GM12878 (cell line): ENCODE results near the gene OLFM1. TPM values are rescaled to one million over a fixed set of nuclear protein-coding genes. Genes with fewer than 3 reads are reported as not detected.

Experiments
- ATAC-seq: fragments of 200-7000 bp; cut with Tn5 transposase; 3 replicates; pipeline ENCODE4 v1.9.1; 2020; ENCODE audit warnings: mild to moderate bottlenecking, moderate library complexity
- BruUV-seq: library from RNA; stranded (reverse); fragments of 400-500 nt; replicated peaks from 2 replicates; lab custom pipeline; 2021; lab: Mats Ljungman, UMichigan
- CTCF ChIA-PET: fragments of 300-600 bp; sonication (Branson Sonifier 250); formaldehyde crosslinking; extraction: SDS; loops from one replicate; lab custom pipeline; 2021; ENCODE audit warnings: inconsistent platforms; lab: Yijun Ruan, JAX
- POLR2A ChIA-PET: fragments of 350-600 bp; formaldehyde crosslinking; extraction: SDS; loops from one replicate; lab custom pipeline; 2021; ENCODE audit warnings: inconsistent platforms; lab: Charles Lee
- RAD21 ChIA-PET: fragments of 300-600 bp; sonication (Branson Sonifier 250); formaldehyde crosslinking; loops from one replicate; lab custom pipeline; 2023; ENCODE audit warnings: antibody characterized with exemption; ENCODE audit not compliant: unreplicated experiment; lab: Charles Lee
- SMC1A ChIA-PET: fragments of 300-600 bp; sonication (Branson Sonifier 250); formaldehyde crosslinking; loops from one replicate; lab custom pipeline; 2023; ENCODE audit not compliant: unreplicated experiment, uncharacterized antibody; lab: Charles Lee
- DNase-seq: peaks from one replicate; pipeline ENCODE4 v3.0.0-alpha.2; 2011; ENCODE audit warnings: low read depth, low spot score
- FAIRE-seq: peaks from 3 replicates; lab custom pipeline; 2011; peaks lifted over from hg19 to GRCh38; lab: Jason Lieb, UNC
- H2AFZ ChIP-seq: 2 replicates; pipeline ENCODE4 v1.6.0; 2011; ENCODE audit warnings: low read depth, low read length, control low read depth; ENCODE audit not compliant: control insufficient read depth
- H3K27ac ChIP-seq: 2 replicates; pipeline ENCODE4 v1.5.1; 2011; ENCODE audit warnings: control low read depth; ENCODE audit not compliant: control insufficient read depth, insufficient read depth
- H3K27me3 ChIP-seq, 2 experiments: replicated peaks in 1 of 2; 2 replicates each; pipeline versions ENCODE4 v1.6.0 to v1.6.1; 2011; ENCODE audit warnings: low read length in 1 of 2; ENCODE audit not compliant: control insufficient read depth in 2 of 2, insufficient read depth in 2 of 2
- H3K36me3 ChIP-seq, 2 experiments: 2 replicates each; pipeline ENCODE4 v1.5.1; 2011; ENCODE audit warnings: low read length in 1 of 2; ENCODE audit not compliant: control insufficient read depth in 2 of 2, insufficient read depth in 2 of 2
- H3K4me1 ChIP-seq: 2 replicates; pipeline ENCODE4 v1.6.1; 2011; ENCODE audit warnings: mild to moderate bottlenecking, low read length, moderate library complexity, mixed read lengths; ENCODE audit not compliant: control insufficient read depth, insufficient read depth
- H3K4me2 ChIP-seq: 2 replicates; pipeline ENCODE4 v1.6.0; 2011; ENCODE audit warnings: control low read depth; ENCODE audit not compliant: control insufficient read depth, insufficient read depth
- H3K4me3 ChIP-seq: fragments of 200-600 bp; sonication (generic); 2 replicates; pipeline ENCODE4 v1.5.1; 2016
- H3K79me2 ChIP-seq: 2 replicates; pipeline ENCODE4 v1.6.0; 2011; ENCODE audit warnings: low read length; ENCODE audit not compliant: control insufficient read depth, insufficient read depth
- H3K9ac ChIP-seq: 2 replicates; pipeline ENCODE4 v1.8.0; 2011; ENCODE audit warnings: low read length, control low read depth, mixed read lengths; ENCODE audit not compliant: control insufficient read depth, insufficient read depth
- H3K9me3 ChIP-seq: replicated peaks from 3 replicates; pipeline ENCODE4 v1.5.1; 2011; ENCODE audit warnings: mild to moderate bottlenecking, low read length; ENCODE audit not compliant: control insufficient read depth, insufficient read depth
- H4K20me1 ChIP-seq: 2 replicates; pipeline ENCODE4 v1.6.0; 2011; ENCODE audit not compliant: control insufficient read depth, insufficient read depth
- ESRRA ChIP-seq: IDR thresholded peaks from 2 replicates; pipeline ENCODE4 v1.6.1; 2012; ENCODE audit warnings: mild to moderate bottlenecking, low read length, improper control_type of control experiment
- GABPA ChIP-seq: IDR thresholded peaks from 2 replicates; pipeline ENCODE4 v1.6.1; 2014; ENCODE audit warnings: antibody characterized with exemption, low read depth, mild to moderate bottlenecking, inconsistent platforms
- IRF4 ChIP-seq: IDR thresholded peaks from 2 replicates; pipeline ENCODE4 v1.6.1; 2011; ENCODE audit warnings: low read depth, low read length
- YBX1 ChIP-seq: fragments of 450-650 bp; IDR thresholded peaks from 2 replicates; pipeline ENCODE4 v1.6.1; 2016; ENCODE audit warnings: antibody characterized with exemption
- ZNF274 ChIP-seq: IDR thresholded peaks from one replicate; pipeline ENCODE4 v1.8.0; 2011; ENCODE audit not compliant: insufficient read length, insufficient read depth
- ZNF384 ChIP-seq: IDR thresholded peaks from 2 replicates; pipeline ENCODE4 v1.6.1; 2012; ENCODE audit warnings: low read depth, mild to moderate bottlenecking, low read length, improper control_type of control experiment, borderline replicate concordance
- WGBS: methylation state at CpG from one replicate; pipeline ENCODE4 v1.1.6; 2016; ENCODE audit warnings: low lambda C conversion rate; ENCODE audit not compliant: insufficient replicate concordance, insufficient coverage; ENCODE audit errors: missing lambda C conversion rate; 5-methylcytosine and 5-hydroxymethylcytosine counted together
- in situ Hi-C: fragments of 300-500 bp; cut with MboI; formaldehyde crosslinking; loops from 9 replicates; pipeline ENCODE4 v1.14.3; 2018; ENCODE audit warnings: mixed read lengths
- intact Hi-C: fragments of 100-400 bp; cut with micrococcal nuclease; formaldehyde crosslinking; loops from one replicate; pipeline ENCODE4 v1.14.2; 2022; ENCODE audit not compliant: unreplicated experiment
- polyA plus RNA-seq, 11 experiments: library from polyadenylated mRNA; depleted of rRNA in 4 of 11; unstranded in 6 of 11; stranded (reverse) in 5 of 11; fragments of >200 nt; fragmentation: Nextera tagmentation in 4 of 11; fragmentation: Illumina TruSeq in 1 of 11; extraction: Ambion mirVana in 4 of 11; extraction: Trizol in 1 of 11; gene quantifications; 1 replicate in 1 of 11; 2 replicates in 10 of 11; pipeline versions ENCODE4 v1.2.1 to v1.2.3, GENCODE V29; 2011 to 2016; ENCODE audit warnings: inconsistent platforms in 2 of 11, missing spikeins in 2 of 11, low read depth in 1 of 11
- total RNA-seq, 4 experiments: library from RNA; depleted of rRNA in 3 of 4; stranded (reverse); fragments of >200 nt in 3 of 4; fragmentation: Illumina TruSeq in 1 of 4; extraction: Trizol in 1 of 4; gene quantifications; 2 replicates each; pipeline versions ENCODE4 v1.2.1 to v1.2.3, GENCODE V29; 2013 to 2021
- TF ChIP-seq, protein P1 (sequence below): fragments of 450-650 bp; formaldehyde crosslinking; IDR thresholded peaks from 2 replicates; pipeline ENCODE4 v1.4.0; 2020; ENCODE audit warnings: mild to moderate bottlenecking, moderate library complexity
- TF ChIP-seq, protein P2 (sequence below): IDR thresholded peaks from 2 replicates; pipeline ENCODE4 v1.6.1; 2011; ENCODE audit warnings: borderline replicate concordance, low read depth, mild to moderate bottlenecking, moderate library complexity, mixed read lengths, low read length; ENCODE audit not compliant: insufficient read depth; ENCODE audit errors: extremely low read length
- TF ChIP-seq, protein P3 (sequence below): fragments of 150-350 bp; IDR thresholded peaks from 2 replicates; pipeline ENCODE4 v1.6.1; 2016; ENCODE audit warnings: low read depth, low read length
- TF ChIP-seq, protein P4 (sequence below): IDR thresholded peaks from 2 replicates; pipeline ENCODE4 v1.6.1; 2011; ENCODE audit warnings: borderline replicate concordance, low read depth, mild to moderate bottlenecking, moderate library complexity, low read length; ENCODE audit not compliant: insufficient read depth, poor library complexity, severe bottlenecking

Gene OLFM1
- total and polyA plus RNA-seq, 10 of the 15 experiments (the other 5 are each of a cell fraction or from before 2014, with no cell fraction given): not detected

- TF ChIP-seq, protein P1, sequence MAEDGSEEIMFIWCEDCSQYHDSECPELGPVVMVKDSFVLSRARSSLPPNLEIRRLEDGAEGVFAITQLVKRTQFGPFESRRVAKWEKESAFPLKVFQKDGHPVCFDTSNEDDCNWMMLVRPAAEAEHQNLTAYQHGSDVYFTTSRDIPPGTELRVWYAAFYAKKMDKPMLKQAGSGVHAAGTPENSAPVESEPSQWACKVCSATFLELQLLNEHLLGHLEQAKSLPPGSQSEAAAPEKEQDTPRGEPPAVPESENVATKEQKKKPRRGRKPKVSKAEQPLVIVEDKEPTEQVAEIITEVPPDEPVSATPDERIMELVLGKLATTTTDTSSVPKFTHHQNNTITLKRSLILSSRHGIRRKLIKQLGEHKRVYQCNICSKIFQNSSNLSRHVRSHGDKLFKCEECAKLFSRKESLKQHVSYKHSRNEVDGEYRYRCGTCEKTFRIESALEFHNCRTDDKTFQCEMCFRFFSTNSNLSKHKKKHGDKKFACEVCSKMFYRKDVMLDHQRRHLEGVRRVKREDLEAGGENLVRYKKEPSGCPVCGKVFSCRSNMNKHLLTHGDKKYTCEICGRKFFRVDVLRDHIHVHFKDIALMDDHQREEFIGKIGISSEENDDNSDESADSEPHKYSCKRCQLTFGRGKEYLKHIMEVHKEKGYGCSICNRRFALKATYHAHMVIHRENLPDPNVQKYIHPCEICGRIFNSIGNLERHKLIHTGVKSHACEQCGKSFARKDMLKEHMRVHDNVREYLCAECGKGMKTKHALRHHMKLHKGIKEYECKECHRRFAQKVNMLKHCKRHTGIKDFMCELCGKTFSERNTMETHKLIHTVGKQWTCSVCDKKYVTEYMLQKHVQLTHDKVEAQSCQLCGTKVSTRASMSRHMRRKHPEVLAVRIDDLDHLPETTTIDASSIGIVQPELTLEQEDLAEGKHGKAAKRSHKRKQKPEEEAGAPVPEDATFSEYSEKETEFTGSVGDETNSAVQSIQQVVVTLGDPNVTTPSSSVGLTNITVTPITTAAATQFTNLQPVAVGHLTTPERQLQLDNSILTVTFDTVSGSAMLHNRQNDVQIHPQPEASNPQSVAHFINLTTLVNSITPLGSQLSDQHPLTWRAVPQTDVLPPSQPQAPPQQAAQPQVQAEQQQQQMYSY: no peak
- TF ChIP-seq ESRRA: no peak
- no peak for TF ChIP-seq IRF4
These were observed 6.6 kb downstream of the OLFM1 start (continued) for GRCh38 chr9:135093911-135094584.

- intact Hi-C loops: no loop called here
- POLR2A ChIA-PET: interaction anchor here (0.6 kb wide), 1 partner anchor 60 kb away, joined by 4 read pairs; no protein-coding TSS in a partner anchor
- in situ Hi-C loops: no loop called here
- TF ChIP-seq, protein P2, sequence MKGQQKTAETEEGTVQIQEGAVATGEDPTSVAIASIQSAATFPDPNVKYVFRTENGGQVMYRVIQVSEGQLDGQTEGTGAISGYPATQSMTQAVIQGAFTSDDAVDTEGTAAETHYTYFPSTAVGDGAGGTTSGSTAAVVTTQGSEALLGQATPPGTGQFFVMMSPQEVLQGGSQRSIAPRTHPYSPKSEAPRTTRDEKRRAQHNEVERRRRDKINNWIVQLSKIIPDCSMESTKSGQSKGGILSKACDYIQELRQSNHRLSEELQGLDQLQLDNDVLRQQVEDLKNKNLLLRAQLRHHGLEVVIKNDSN: no peak
- no peak for TF ChIP-seq ZNF274
- no peak for TF ChIP-seq ZNF384
- TF ChIP-seq, protein P3, sequence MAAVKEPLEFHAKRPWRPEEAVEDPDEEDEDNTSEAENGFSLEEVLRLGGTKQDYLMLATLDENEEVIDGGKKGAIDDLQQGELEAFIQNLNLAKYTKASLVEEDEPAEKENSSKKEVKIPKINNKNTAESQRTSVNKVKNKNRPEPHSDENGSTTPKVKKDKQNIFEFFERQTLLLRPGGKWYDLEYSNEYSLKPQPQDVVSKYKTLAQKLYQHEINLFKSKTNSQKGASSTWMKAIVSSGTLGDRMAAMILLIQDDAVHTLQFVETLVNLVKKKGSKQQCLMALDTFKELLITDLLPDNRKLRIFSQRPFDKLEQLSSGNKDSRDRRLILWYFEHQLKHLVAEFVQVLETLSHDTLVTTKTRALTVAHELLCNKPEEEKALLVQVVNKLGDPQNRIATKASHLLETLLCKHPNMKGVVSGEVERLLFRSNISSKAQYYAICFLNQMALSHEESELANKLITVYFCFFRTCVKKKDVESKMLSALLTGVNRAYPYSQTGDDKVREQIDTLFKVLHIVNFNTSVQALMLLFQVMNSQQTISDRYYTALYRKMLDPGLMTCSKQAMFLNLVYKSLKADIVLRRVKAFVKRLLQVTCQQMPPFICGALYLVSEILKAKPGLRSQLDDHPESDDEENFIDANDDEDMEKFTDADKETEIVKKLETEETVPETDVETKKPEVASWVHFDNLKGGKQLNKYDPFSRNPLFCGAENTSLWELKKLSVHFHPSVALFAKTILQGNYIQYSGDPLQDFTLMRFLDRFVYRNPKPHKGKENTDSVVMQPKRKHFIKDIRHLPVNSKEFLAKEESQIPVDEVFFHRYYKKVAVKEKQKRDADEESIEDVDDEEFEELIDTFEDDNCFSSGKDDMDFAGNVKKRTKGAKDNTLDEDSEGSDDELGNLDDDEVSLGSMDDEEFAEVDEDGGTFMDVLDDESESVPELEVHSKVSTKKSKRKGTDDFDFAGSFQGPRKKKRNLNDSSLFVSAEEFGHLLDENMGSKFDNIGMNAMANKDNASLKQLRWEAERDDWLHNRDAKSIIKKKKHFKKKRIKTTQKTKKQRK: no peak
- no peak for TF ChIP-seq YBX1
- TF ChIP-seq GABPA: no peak
- TF ChIP-seq, protein P4, sequence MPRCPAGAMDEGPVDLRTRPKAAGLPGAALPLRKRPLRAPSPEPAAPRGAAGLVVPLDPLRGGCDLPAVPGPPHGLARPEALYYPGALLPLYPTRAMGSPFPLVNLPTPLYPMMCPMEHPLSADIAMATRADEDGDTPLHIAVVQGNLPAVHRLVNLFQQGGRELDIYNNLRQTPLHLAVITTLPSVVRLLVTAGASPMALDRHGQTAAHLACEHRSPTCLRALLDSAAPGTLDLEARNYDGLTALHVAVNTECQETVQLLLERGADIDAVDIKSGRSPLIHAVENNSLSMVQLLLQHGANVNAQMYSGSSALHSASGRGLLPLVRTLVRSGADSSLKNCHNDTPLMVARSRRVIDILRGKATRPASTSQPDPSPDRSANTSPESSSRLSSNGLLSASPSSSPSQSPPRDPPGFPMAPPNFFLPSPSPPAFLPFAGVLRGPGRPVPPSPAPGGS: no peak
These were observed 8.3 kb downstream of the OLFM1 start for GRCh38 chr9:135095470-135096407.

More at GRCh38 chr9:135095470-135096407, 8.3 kb downstream of the OLFM1 start:
- RAD21 ChIA-PET: no interaction called here
- SMC1A ChIA-PET: no interaction called here
- Histone ChIP-seq H3K9me3 (no peaks in the 10 kb centered on the region), H3K4me1 (no peaks in the 10 kb centered on the region), H3K9ac (no peak overlapping the region), H3K27me3 (peaks cover 0 to 2% of the 10 kb centered on the region in 2 experiments; a peak in 2 of 4 replicates), H3K4me2 (no peak overlapping the region), H3K27ac (no peak overlapping the region), H3K36me3 (no peaks in the 10 kb centered on the region), H3K4me3 (no peak overlapping the region), H3K79me2 (no peaks in the 10 kb centered on the region), H4K20me1 (no peaks in the 10 kb centered on the region), H2AFZ (no peak overlapping the region)
- no TSS peak for BruUV-seq
- no peak for DNase-seq
- WGBS: 6% methylated on average over 9 of the region's 9 CpGs
- FAIRE-seq: no peak
- no peak for ATAC-seq
- CTCF ChIA-PET: no interaction called here
